Activated T-helper 1 cell treated with anti-CD3 and anti-CD28 coated beads, Interleukin-2, amount 50 U/mL, for 16 hours (primary cell): ENCODE data around the gene ULBP1.
"Not testable (repeated sequence)": the region's sequence is repeated elsewhere in the genome, so short reads cannot be mapped to it uniquely, and the experiment has no call there.

Experiments used
- DNase-seq, 2 donors: peaks; one replicate each; pipeline ENCODE4 v3.0.0-alpha.2; 2020; ENCODE audit warnings: low read depth in 1 of 2, low spot score in 1 of 2

ULBP1 gene

GRCh38 chr6:150004101-150004782 is 40.5 kb downstream of the ULBP1 start:
- DNase-seq: no peak

GRCh38 chr6:150004783-150005717 is 41.3 kb downstream of the ULBP1 start:
- peak; percentile 68 to 84 for DNase-seq

GRCh38 chr6:150005761-150006651 is 42.3 kb downstream of the ULBP1 start:
- no peak for DNase-seq

- no peak for DNase-seq
Observed at GRCh38 chr6:150006961-150007464, 43.3 kb downstream of the ULBP1 start.

- DNase-seq: no peak
Observed at GRCh38 chr6:150008588-150008987, 44.8 kb downstream of the ULBP1 start.

GRCh38 chr6:150012846-150013784 is 49.4 kb downstream of the ULBP1 start:
- not testable (repeated sequence) for DNase-seq

- DNase-seq: not testable (repeated sequence)
Observed at GRCh38 chr6:150013785-150014622, 50.3 kb downstream of the ULBP1 start.

- DNase-seq: not testable (repeated sequence)
Observed at GRCh38 chr6:150014623-150015280, 51.0 kb downstream of the ULBP1 start.

GRCh38 chr6:150015281-150016001 is 51.7 kb downstream of the ULBP1 start:
- DNase-seq: not testable (repeated sequence)

- DNase-seq: no peak
Observed at GRCh38 chr6:150016324-150017185, 52.8 kb downstream of the ULBP1 start.

- DNase-seq: not testable (repeated sequence)
Observed at GRCh38 chr6:150017186-150017521, 53.4 kb downstream of the ULBP1 start.

GRCh38 chr6:150018846-150019580 is 55.3 kb downstream of the ULBP1 start:
- no peak for DNase-seq

GRCh38 chr6:150021870-150022269 is 58.1 kb downstream of the ULBP1 start:
- DNase-seq: not testable (repeated sequence)
